Stimulated activated CD4-positive, alpha-beta T cell treated with anti-CD3 and anti-CD28 coated beads, Interleukin-12 subunit alpha, Interleukin-12 subunit beta, amount 100 ng/mL, for 24 hours (primary cell): Measurements from ENCODE around the gene FAM47E.
"Not testable (repeated sequence)": the region's sequence is repeated elsewhere in the genome, so short reads cannot be mapped to it uniquely, and the experiment has no call there.

Experiments used
- DNase-seq, 2 experiments: peaks; one replicate each; pipeline ENCODE4 v3.0.0-alpha.2; 2020; ENCODE audit warnings: low read depth in 2 of 2

FAM47E gene

DNA sequence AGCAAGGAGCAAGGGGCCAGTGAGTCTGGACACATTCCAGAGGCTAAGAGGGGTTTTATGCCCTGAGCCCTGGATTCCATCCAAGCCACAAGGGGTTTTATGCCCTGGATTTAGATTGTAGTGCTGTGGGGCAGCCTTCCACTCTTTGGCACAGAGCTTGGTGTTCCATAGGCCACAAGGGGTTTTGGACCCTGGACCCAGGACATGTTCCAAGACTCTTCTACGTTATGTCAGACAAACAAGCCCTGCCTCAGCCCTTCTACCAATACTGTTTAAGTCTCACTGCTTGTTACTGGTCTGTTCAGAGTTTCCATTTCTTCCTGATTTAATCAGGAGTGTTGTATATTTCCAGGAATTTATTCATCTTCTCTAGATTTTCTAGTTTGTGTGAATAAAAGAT lies 25.1 kb upstream of the FAM47E start:
- no peak for DNase-seq

DNA sequence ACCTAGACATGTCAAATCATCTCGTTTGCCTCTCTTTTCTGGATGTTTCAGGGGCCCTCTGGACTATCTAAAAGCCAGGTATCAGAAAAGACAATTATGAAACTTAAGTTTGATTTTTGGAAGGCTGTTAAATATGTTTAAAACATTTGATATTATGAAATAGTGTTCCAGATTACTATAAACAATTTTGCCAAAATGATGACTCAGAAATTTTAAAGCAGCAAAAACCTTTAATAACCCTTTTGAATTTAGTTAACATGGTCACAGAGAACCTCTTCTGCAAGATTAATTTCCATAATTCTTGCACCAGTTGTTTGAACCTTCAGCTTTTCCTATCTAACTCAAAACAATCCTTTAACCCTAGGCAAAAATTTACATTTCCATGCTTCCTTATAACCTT lies 18.8 kb upstream of the FAM47E start:
- DNase-seq = no peak

DNA sequence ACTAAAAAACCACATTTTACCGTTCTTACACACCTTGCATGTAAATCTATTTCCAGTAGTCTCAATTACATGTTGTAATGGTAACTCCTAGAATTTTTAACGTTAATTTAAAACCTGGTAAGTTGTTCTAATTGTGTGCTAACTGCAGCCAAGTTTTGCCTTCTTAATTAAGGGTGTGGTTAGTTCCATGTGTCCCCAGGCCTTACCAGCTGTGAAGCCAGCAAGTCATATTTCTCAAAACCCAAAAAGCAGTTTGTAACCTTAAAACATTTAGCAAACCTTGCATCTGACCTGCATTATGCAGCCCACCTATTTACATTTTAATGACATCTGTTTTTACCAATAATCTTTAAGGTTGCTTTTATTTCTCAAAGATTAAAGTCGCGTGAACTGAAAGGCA lies 18.4 kb upstream of the FAM47E start:
- DNase-seq = no peak

DNA sequence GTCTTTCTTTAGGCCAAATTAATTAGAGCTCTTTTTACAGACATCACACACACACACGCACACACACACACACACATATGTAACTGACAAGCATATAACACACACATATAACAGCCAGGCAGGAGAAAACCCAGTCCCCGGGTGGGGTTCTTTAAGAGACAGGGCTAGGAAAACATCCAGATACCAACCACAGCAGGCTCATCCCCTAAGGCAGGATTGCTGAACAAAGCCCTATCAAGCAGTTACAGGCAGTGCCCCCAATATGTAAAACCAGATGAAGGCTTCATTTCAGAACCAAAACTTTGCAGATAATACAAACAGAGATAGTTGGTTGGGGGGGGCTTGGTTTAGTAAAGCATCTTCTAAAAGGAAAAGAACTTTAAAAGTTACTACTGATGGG lies 18.0 kb upstream of the FAM47E start:
- no peak for DNase-seq

DNA sequence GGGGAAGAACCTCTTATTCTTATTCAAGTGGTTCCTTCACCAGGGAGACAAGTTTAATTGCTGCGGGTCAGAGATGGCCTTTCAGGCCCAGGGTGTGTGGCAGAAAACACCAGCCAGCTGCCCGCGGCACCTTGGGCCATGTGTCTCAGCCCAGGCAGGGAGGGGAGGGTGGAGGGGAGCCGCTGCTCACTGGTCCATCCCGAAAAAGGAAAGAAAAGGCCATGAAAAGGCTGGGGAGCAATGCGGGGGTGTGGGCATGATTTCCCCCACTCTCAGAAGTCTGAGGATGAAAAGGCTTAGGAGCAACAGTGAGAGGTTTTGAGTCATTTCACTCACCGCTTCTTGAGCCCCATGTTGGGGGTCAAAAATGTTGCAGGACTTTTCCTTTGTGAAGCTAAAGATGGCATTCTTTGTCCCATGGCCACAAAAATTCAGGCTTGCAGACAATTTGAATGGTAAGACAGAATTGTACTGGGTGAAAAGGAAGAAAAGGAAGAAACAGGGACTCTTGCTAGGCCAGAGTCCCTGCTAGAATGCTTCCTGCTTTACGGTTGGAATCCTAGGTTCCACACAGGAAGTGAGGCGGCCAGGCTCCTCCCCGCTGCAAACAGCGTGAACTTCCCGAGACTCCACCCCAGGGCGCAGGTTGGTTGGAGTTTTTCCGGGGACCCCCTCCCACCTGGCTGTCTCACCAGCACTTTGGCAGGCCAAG lies 17.4 kb upstream of the FAM47E start:
- DNase-seq = no peak

DNA sequence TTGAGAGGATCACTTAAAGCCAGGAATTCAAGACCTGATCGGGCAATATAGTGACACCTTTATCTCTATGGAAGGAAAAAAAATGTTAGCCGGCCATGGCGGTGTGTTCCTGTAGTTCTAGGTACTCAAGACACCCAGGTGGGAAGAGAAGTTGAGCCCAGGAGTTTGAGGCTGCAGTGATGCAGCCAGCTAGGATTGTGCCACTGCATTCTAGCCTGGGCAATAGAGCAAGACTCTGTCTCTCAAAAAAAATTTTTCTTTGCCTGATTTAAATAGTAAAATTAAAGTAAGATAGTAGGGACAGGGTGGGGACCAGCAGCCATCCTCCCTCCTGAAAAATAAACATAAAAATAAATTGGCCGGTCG lies 16.9 kb upstream of the FAM47E start:
- no peak for DNase-seq

DNA sequence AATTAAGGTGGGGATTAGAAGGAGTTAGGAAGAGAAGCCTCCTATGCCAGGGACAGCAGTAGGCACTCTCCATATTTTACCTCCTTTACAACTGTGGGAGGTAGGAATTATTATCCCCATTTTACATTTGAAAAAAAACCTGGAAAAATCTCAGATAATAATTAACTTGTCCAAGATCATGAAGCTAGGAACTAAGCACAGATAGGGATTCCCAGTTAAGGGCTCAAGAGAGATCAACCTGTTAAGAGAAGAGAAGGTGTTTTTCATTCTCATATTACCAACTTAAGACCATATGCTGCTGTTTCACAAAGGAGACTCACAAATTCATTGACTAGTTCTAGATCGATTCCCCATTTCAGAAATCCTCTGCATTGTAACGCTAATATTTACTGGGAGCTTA lies 16.1 kb upstream of the FAM47E start:
- DNase-seq = no peak

DNA sequence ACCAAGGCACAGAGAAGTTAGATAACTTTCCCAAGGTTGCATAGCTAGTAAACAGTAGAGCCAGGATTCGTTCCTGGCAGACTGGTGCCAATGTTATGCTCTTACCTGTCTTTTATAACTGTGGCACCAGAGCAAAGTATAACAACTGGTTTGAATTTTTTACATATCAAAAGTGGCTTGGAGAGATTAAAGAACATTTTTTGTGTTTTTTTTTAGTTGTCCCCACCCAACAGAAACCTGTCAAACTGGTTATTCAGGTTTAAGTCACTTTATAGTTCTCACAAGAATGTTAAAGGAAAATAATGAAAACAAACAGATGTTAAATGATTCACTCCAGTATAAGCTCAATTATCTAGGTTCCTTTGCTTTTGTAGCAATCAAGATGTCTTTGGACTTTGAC lies 15.6 kb upstream of the FAM47E start:
- no peak for DNase-seq

DNA sequence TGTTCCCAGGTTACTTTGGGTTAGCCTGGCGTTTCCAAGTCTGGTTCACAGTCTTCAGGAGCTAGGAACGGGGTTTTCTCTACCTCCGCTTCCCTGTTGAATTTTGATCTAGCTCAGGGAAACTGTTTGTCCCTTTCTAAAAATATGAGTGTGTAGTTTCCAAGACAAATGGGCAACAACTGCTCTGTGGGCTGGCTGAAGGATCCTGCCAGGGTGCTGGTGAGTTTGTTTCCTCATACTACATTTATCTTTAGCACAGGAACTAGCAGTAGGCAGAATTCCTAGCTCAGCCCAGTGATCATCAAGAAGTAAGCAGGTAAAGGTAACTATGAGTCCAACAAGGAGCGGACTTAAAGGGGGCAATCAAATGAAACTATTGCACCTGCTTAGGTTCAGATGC lies 13.3 kb upstream of the FAM47E start:
- no peak for DNase-seq

DNA sequence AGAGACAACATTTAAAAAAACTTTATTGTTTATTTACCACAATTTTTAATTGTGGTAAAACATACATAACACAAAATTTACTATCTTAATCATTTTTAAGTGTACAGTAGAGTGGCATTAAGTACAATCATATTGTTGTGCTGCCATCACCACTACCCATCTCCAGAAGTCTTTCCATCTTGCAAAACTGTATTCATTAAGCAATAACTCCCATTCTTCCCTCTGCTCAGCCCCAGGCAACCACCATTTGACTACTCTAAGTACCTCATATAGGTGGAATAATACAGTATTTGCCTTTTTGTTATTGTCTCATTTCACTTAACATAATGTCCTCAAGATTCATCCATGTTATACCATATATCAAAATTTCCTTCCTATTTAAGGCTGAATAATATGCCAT lies 12.8 kb upstream of the FAM47E start:
- no peak for DNase-seq

DNA sequence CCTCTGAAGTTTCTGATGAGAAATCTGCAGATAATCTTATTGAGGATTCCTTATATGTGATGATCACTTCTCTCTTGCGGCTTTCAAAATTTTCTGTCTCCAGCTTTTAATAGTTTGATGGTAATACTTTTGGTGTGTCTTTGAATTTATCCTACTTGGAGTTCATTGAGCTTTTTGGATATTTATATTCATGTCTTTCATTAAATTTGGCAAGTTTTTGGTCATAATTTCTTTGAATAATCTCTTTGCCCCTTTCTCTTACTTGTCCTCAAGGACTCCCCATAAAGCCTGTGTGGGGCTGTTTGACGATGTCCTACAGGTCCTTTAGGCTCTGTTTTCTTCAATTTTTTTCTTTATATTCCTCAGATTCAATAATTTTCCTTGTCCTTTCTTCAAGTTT lies 11.3 kb upstream of the FAM47E start:
- DNase-seq = no peak

DNA sequence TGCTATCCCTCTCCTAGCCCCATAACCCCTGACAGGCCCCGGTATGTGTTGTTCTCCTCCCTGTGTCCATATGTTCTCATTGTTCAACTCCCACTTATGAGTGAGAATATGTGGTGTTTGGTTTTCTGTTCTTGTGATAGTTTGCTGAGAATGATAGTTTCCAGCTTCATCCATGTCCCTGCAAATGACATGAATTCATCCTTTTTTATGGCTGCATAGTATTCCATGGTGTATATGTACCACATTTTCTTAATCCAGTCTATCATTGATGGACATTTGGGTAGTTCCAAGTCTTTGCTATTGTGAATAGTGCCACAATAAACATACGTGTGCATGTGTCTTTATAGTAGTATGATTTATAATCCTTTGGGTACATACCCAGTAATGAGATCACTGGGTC lies 7.6 kb upstream of the FAM47E start:
- not testable (repeated sequence) for DNase-seq

DNA sequence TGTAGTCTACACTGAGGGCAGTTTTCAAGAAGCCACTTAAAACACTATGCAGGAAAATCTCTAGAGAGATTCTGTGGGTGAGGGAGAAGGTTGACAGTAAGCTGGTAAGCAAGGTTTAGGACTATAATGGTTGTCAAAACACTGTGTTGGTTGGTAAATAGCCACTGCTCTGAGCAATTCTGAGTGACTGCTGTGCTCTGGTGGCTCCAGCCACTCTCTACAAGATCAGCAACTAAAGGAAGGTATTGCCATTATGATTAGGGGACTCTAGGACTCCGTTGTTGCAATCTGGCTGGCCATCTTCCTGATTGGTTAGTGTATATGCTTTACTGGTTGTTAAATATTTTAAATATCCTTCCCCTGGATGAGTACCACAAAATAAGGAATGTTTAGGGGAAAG lies 5.5 kb upstream of the FAM47E start:
- DNase-seq = no peak

DNA sequence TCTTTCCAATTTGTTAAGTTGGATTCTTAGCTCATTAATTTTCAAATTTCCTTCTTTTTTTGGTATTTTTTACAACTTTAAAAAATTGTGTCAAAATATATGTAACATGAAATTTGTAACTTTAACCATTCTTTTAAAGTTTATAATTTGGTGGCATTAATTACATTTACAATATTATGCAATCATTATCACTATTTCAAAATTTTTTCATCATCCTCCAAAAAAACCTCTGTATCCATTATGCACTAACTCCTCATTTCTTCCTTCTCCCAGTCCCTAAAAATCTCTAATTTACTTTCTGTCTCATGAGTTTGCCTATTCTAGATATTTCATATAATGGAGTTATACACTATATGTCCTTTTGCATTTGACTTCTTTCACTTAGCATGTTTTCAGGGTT lies 4.7 kb upstream of the FAM47E start:
- no peak for DNase-seq

DNA sequence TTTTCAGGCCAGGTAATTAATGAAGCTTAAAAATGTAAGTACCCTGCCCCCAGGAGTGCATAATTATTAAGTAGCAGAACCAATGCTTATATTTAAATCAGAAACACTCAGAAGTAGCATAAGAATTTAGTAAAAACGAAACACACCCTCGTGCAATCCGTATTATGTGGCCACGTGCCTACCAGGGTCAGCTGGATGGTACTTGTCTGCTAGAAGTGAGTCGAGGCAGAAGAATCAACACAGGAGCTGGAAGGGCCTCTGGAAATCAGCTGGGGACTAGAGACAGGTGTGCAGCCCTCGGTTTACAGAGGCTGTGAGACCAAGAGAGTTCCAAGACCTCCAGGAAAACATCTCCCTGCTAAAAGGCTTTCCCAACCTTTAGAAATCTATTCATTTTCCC lies 559 bp upstream of the FAM47E start:
- DNase-seq = no peak

DNA sequence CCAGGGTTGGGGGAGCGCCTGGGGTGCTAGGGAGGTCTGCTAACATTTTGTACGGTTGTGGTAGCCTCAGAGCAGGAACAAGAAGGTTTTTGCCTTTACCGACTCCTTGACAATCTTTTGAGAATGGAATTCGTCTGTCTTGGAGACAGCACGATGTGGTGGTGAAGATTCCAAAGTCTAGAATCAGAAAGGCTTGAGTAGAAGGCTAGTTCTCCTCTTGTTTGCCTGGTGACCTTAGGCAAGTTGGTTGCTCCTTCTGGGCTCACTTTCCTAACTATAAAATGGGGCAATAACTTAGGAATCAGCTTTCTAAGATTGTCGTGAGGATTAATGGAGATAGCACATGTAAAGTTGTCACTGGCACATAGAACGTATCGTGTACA lies 741 bp downstream of the FAM47E start:
- no peak for DNase-seq

DNA sequence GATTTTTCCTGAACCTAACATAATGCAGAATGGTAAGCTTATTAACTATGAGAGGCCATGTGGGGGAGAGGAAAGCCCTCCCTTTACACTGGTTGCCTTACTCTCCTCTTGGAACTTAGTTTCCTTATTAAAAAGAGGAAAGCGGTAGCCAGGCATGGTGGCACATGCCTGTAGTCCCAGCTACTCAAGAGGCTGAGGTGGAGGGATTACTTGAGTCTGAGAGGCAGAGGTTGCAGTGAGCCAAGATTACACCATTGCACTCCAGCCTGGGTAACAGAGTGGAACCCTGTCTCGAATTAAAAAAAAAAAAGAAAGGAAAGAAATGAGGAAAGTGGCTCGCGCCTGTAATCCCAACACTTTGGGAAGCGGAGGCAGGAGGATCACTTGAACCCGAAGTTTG lies 2.0 kb downstream of the FAM47E start:
- no peak for DNase-seq

DNA sequence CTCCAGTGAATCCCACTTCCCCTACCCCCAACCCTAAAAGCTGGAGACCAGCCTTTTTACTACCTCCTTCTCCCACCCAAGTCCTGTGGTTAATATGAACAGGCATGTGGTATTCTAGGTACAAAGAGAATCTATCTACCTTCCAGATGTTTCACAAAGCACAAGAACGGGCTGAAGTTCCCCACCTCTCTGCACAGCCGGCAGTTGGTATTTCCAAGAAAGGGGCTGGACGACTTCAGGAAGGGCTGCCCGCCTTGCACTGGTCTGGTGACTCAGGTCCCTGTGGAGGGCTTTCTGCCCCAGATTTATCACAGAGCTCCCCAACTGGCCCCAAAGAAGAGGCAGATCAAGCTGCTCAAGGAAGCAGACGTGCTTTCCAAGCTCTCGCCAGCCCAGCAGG lies 4.5 kb downstream of the FAM47E start:
- DNase-seq = no peak

DNA sequence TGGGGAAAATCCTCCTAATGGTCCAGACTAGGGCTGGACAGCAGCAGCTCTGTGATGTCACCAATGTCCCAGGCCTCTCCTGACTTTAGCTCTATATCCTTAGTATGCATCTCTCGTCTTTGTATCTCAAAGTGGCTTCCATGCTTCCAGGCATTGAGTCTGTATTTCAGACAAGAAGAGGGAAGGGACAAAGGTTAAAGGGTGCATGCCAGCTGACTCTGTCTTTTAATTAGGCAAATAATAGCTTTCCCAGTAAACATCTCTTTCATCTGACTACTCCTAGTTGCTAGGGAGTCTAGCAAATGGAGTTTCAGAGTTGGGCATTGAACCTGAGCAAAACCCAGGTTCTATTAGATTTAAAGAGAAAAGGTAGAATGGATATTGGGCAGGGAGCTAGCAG lies 5.4 kb downstream of the FAM47E start:
- no peak for DNase-seq

DNA sequence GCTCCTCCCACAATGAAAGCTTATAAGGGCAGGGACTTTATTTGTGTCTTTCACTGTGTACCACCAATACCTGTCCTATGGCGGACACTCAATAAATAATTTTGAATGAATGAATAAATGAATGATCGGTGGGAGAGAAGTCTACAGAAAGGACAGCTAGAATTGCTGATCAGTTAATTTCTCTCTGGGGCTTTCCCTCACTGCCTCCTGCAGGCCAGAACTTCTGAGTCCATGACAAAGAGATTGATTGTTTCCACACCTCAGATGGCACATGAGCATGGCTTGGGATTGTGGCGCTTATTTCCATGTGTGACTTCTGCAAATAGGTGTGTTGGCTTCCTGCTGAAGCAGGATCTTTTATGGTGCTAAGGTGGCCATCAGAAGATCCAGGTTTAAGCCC lies 6.3 kb downstream of the FAM47E start:
- no peak for DNase-seq

DNA sequence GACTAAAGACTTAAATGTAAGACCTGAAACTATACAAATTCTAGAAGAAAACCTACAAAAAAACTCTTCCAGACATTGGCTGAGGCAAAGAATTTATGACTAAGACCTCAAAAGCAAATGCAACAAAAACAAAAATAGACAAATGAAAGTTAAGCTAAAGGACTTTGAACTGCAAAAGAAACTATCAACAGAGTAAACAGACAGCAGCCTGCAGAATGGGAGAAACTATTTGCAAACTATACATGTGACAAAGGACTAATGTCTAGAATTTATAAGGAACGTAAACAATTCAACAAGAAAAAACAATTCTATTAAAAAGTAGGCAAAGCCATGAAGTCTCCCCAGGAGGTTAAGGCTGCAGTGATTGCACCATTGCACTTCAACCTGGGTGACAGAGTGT lies 9.1 kb downstream of the FAM47E start:
- DNase-seq = no peak

DNA sequence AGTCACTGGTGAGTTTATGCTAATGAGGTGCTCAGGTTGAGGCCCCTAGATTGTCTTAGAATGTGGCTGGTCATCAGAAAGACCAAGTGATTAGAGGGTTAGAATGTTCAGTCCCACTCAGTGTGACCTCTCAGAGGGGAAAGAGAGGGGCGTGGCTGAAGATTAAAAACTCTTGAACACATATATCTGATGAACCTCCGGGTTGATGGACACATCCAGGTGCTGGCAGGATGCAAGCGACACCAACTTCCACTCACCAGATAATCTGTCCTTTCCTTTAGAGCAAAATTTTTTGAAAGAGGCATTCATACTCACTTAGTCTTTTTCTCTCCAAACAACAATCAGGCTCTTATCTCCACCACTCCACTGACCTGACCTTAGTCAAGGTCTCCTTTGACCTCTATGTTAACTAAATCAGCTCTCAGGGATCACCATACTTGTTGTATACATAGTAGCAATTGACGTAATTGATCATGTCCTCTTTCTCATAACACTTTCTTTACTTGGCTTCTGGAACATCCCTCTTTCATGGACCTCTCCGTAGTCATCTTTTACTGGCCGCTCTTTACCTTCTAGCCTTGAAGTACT lies 14.2 kb downstream of the FAM47E start:
- no peak for DNase-seq

DNA sequence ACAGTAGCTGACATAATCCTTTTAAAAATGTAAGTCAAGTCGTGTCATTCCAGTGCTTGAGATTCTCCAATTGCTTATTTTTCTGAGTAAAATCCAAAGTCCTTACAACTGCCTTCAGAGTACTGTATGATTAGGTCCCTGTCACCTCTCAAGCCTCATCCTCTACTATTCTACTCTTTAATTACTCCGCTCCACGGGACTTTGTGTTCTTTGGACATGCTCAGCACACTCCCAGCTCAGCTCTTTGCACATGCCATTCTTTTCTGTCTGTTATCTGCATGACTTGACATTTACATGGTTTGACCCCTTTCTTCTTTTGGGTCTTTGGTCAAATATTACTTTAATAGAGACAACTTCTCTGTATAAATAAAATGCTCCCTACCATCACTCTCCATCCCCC lies 15.1 kb downstream of the FAM47E start:
- no peak for DNase-seq

DNA sequence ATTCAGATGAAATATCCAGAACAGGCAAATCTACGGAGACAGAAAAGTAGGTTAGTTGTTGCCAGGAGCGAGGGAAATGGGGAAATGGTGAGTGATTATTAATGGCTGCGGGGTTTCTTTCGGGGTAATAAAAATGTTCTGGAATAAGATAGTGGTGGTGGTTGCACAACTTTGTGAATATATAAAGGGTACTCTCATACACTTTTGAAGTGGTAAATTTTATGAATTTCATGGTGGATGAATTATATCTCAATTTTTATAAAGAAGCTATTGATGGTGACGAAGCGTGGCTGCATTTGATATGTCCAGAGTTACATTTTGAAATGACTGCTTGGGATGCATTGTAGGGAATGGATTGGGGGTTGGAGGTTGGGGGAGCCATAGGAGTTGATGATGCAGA lies 16.3 kb downstream of the FAM47E start:
- no peak for DNase-seq
